LNCAP (cell line): ENCODE results near the gene PDZD2.

Experiments used
- CTCF ChIP-seq: fragments of 450-650 bp; IDR thresholded peaks from 2 replicates; pipeline ENCODE4 v1.5.1; 2017; ENCODE audit warnings: mild to moderate bottlenecking

PDZD2 gene

GRCh38 chr5:32002755-32003154, 363.8 kb downstream of the PDZD2 start:
- no peak for TF ChIP-seq CTCF

GRCh38 chr5:32003981-32004380, 365.1 kb downstream of the PDZD2 start:
- no peak for TF ChIP-seq CTCF

- no peak for TF ChIP-seq CTCF
Observed at GRCh38 chr5:32004404-32004803, 365.5 kb downstream of the PDZD2 start.

- no peak for TF ChIP-seq CTCF
Observed at GRCh38 chr5:32008746-32009145, 369.8 kb downstream of the PDZD2 start.

- no peak for TF ChIP-seq CTCF
Observed at GRCh38 chr5:32013658-32014057, 374.7 kb downstream of the PDZD2 start.

- TF ChIP-seq CTCF = no peak
Observed at GRCh38 chr5:32014096-32014745, 375.3 kb downstream of the PDZD2 start.

GRCh38 chr5:32017692-32018367, 378.9 kb downstream of the PDZD2 start:
- no peak for TF ChIP-seq CTCF
